ENCODE data around the gene CCDC3. TPM values are rescaled to one million over a fixed set of nuclear protein-coding genes. Genes with fewer than 3 reads are reported as not detected.

Gene CCDC3
- total RNA-seq, 1 donor from 2014 or later = 10.2 TPM

- Histone ChIP-seq H3K4me3 (no peak overlapping the region), H3K27me3 (no peaks in the 10 kb centered on the region), H3K27ac (peak overlapping the region; percentile 27), H3K36me3 (no peaks in the 10 kb centered on the region), H3K9me3 (no peaks in the 10 kb centered on the region), H3K4me1 (no peaks in the 10 kb centered on the region)
- intact Hi-C loops (cut with DNase I) = no loop called here
- DNase-seq (no peak), ATAC-seq (no peak)
- no peak for TF ChIP-seq CTCF (IDR thresholded peaks at IDR 0.05)
These were observed 85.8 kb downstream of the CCDC3 start for GRCh38 chr10:12915637-12916168.

- Histone ChIP-seq H3K27me3 (no peaks in the 10 kb centered on the region), H3K9me3 (no peaks in the 10 kb centered on the region), H3K4me3 (no peak overlapping the region), H3K36me3 (no peaks in the 10 kb centered on the region), H3K4me1 (no peaks in the 10 kb centered on the region), H3K27ac (no peak overlapping the region)
- no peak for TF ChIP-seq CTCF (IDR thresholded peaks at IDR 0.05)
- ATAC-seq = no peak
- DNase-seq = no peak
- intact Hi-C loops (cut with DNase I) = no loop called here
These were observed 87.4 kb downstream of the CCDC3 start for GRCh38 chr10:12914111-12914510.

- H3K27ac ChIP-seq = no peak overlapping the region
- TF ChIP-seq CTCF (IDR thresholded peaks at IDR 0.05) = no peak
- no peak overlapping the region for H3K4me3 ChIP-seq
- H3K9me3 ChIP-seq = no peaks in the 10 kb centered on the region
- ATAC-seq (no peak), DNase-seq (no peak)
- no peaks in the 10 kb centered on the region for H3K36me3 ChIP-seq
- H3K4me1 ChIP-seq = no peaks in the 10 kb centered on the region
- H3K27me3 ChIP-seq = no peaks in the 10 kb centered on the region
- intact Hi-C loops (cut with DNase I) = no loop called here
These were observed 89.7 kb downstream of the CCDC3 start for GRCh38 chr10:12911795-12912194.

GRCh38 chr10:12910835-12911234, 90.7 kb downstream of the CCDC3 start:
- no peak for ATAC-seq
- Histone ChIP-seq H3K36me3 (no peaks in the 10 kb centered on the region), H3K4me3 (no peak overlapping the region), H3K9me3 (no peaks in the 10 kb centered on the region), H3K27me3 (no peaks in the 10 kb centered on the region), H3K4me1 (no peaks in the 10 kb centered on the region), H3K27ac (no peak overlapping the region)
- no peak for DNase-seq
- TF ChIP-seq CTCF (IDR thresholded peaks at IDR 0.05) = no peak
- intact Hi-C loops (cut with DNase I) = no loop called here

- intact Hi-C loops (cut with DNase I) = no loop called here
- H3K27me3 ChIP-seq = no peaks in the 10 kb centered on the region
- ATAC-seq (peak; percentile 62), DNase-seq (no peak)
- H3K4me3 ChIP-seq = no peak overlapping the region
- no peaks in the 10 kb centered on the region for H3K9me3 ChIP-seq
- TF ChIP-seq CTCF (IDR thresholded peaks at IDR 0.05) = no peak
- no peaks in the 10 kb centered on the region for H3K4me1 ChIP-seq
- no peaks in the 10 kb centered on the region for H3K36me3 ChIP-seq
- no peak overlapping the region for H3K27ac ChIP-seq
These were observed 91.7 kb downstream of the CCDC3 start for GRCh38 chr10:12909836-12910185.

- TF ChIP-seq CTCF (IDR thresholded peaks at IDR 0.05) = no peak
- DNase-seq = no peak
- Histone ChIP-seq H3K4me1 (no peaks in the 10 kb centered on the region), H3K4me3 (no peak overlapping the region), H3K36me3 (no peaks in the 10 kb centered on the region), H3K27ac (no peak overlapping the region), H3K9me3 (no peaks in the 10 kb centered on the region), H3K27me3 (no peaks in the 10 kb centered on the region)
- ATAC-seq = peak; percentile 23
- intact Hi-C loops (cut with DNase I) = no loop called here
These were observed 92.2 kb downstream of the CCDC3 start for GRCh38 chr10:12909182-12909835.

Measured in upper lobe of right lung (tissue), 1 donor.